ENCODE results near the gene STEAP3. TPM values are rescaled to one million over a fixed set of nuclear protein-coding genes. Genes with fewer than 3 reads are reported as not detected.

STEAP3 gene
- total RNA-seq, 4 donors from 2014 or later, result 2.3 to 5.9 (median 3.7) TPM

GRCh38 chr2:119293254-119293653 lies 69.6 kb downstream of the STEAP3 start:
- no peaks in the 10 kb centered on the region for H3K9me3 ChIP-seq
- H3K4me3 ChIP-seq, result no peak overlapping the region
- intact Hi-C loops (cut with DNase I; ENCODE audit: low total_unique reads), result loop anchor here (10.0 kb wide), 1 partner anchor 408 kb away; no protein-coding TSS in a partner anchor
- TF ChIP-seq POLR2A (IDR thresholded peaks at IDR 0.05), result no peak
- no peak for TF ChIP-seq CTCF (IDR thresholded peaks at IDR 0.05)
- no peaks in the 10 kb centered on the region for H3K4me1 ChIP-seq
- no peaks in the 10 kb centered on the region for H3K36me3 ChIP-seq
- no peak for DNase-seq
- no peaks in the 10 kb centered on the region for H3K27me3 ChIP-seq
- no peak overlapping the region for H3K27ac ChIP-seq

GRCh38 chr2:119293900-119294299 lies 70.3 kb downstream of the STEAP3 start:
- intact Hi-C loops (cut with DNase I; ENCODE audit: low total_unique reads), result loop anchor here (10.0 kb wide), 1 partner anchor 409 kb away; no protein-coding TSS in a partner anchor
- Histone ChIP-seq H3K27me3 (no peaks in the 10 kb centered on the region), H3K27ac (no peak overlapping the region), H3K36me3 (no peaks in the 10 kb centered on the region), H3K9me3 (no peaks in the 10 kb centered on the region), H3K4me1 (no peaks in the 10 kb centered on the region), H3K4me3 (no peak overlapping the region)
- TF ChIP-seq POLR2A (IDR thresholded peaks at IDR 0.05) (no peak), CTCF (IDR thresholded peaks at IDR 0.05) (no peak)
- DNase-seq, result no peak

GRCh38 chr2:119294671-119295070 lies 71.0 kb downstream of the STEAP3 start:
- no peaks in the 10 kb centered on the region for H3K4me1 ChIP-seq
- TF ChIP-seq CTCF (IDR thresholded peaks at IDR 0.05), result no peak
- no peak overlapping the region for H3K27ac ChIP-seq
- H3K9me3 ChIP-seq, result no peaks in the 10 kb centered on the region
- no peaks in the 10 kb centered on the region for H3K36me3 ChIP-seq
- intact Hi-C loops (cut with DNase I; ENCODE audit: low total_unique reads), result loop anchor here (10.0 kb wide), 1 partner anchor 410 kb away; no protein-coding TSS in a partner anchor
- H3K27me3 ChIP-seq, result no peaks in the 10 kb centered on the region
- DNase-seq, result no peak
- no peak overlapping the region for H3K4me3 ChIP-seq

GRCh38 chr2:119295688-119296375 lies 72.2 kb downstream of the STEAP3 start:
- no peak for DNase-seq
- Histone ChIP-seq H3K9me3 (no peaks in the 10 kb centered on the region), H3K4me3 (no peak overlapping the region), H3K27me3 (no peaks in the 10 kb centered on the region), H3K4me1 (no peaks in the 10 kb centered on the region), H3K36me3 (no peaks in the 10 kb centered on the region), H3K27ac (no peak overlapping the region)
- no peak for TF ChIP-seq POLR2A (IDR thresholded peaks at IDR 0.05)
- no peak for TF ChIP-seq CTCF (IDR thresholded peaks at IDR 0.05)
- intact Hi-C loops (cut with DNase I; ENCODE audit: low total_unique reads), result loop anchor here (10.0 kb wide), 1 partner anchor 411 kb away; no protein-coding TSS in a partner anchor

- intact Hi-C loops (cut with DNase I; ENCODE audit: low total_unique reads), result no loop called here
- Histone ChIP-seq H3K4me1 (no peaks in the 10 kb centered on the region), H3K27me3 (no peaks in the 10 kb centered on the region), H3K9me3 (no peaks in the 10 kb centered on the region), H3K4me3 (no peak overlapping the region), H3K27ac (no peak overlapping the region), H3K36me3 (no peaks in the 10 kb centered on the region)
- no peak for DNase-seq
- TF ChIP-seq CTCF (IDR thresholded peaks at IDR 0.05) (no peak), POLR2A (IDR thresholded peaks at IDR 0.05) (no peak)
Measured at GRCh38 chr2:119301413-119301812, 77.8 kb downstream of the STEAP3 start.
